PC-9 (cell line): ENCODE measurements around the gene SMTNL1. TPM values are rescaled to one million over a fixed set of nuclear protein-coding genes. Genes with fewer than 3 reads are reported as not detected.

Experiments
- BruUV-seq: library from RNA; stranded (reverse); fragments of 400-500 nt; replicated peaks from 2 replicates; lab custom pipeline; 2021; lab: Mats Ljungman, UMichigan
- CTCF ChIA-PET: fragments of 300-600 bp; sonication (Branson Sonifier 250); formaldehyde crosslinking; loops from one replicate; lab custom pipeline; 2022; ENCODE audit warnings: antibody characterized with exemption; lab: Charles Lee
- POLR2A ChIA-PET: fragments of 300-600 bp; sonication (Branson Sonifier 250); formaldehyde crosslinking; loops from one replicate; lab custom pipeline; 2022; ENCODE audit warnings: antibody characterized with exemption; ENCODE audit not compliant: unreplicated experiment; lab: Charles Lee
- DNase-seq, 2 experiments: peaks; one replicate each; pipeline versions ENCODE4 v3.0.0 to v3.0.0-alpha.2; 2015 to 2022; ENCODE audit warnings: mixed read lengths in 1 of 2
- H2AFZ ChIP-seq: fragments of 200-600 bp; sonication (generic); 2 replicates; pipeline ENCODE4 v1.8.1; 2017; ENCODE audit warnings: antibody characterized with exemption
- H3F3A ChIP-seq: fragments of 200-600 bp; sonication (generic); 2 replicates; pipeline ENCODE4 v1.8.1; 2017; ENCODE audit warnings: antibody characterized with exemption, mild to moderate bottlenecking, low read depth; ENCODE audit not compliant: insufficient read depth
- H3K27ac ChIP-seq: fragments of 200-600 bp; sonication (generic); 2 replicates; pipeline ENCODE4 v1.6.1; 2016; ENCODE audit warnings: mixed run types
- H3K27me3 ChIP-seq: fragments of 200-600 bp; sonication (generic); 2 replicates; pipeline ENCODE4 v1.6.1; 2016; ENCODE audit warnings: low read depth, mixed run types; ENCODE audit not compliant: insufficient read depth
- H3K36me3 ChIP-seq: fragments of 200-600 bp; sonication (generic); 2 replicates; pipeline ENCODE4 v1.6.1; 2016; ENCODE audit warnings: low read depth, mixed run types
- H3K4me1 ChIP-seq: fragments of 200-600 bp; sonication (generic); replicated peaks from 2 replicates; pipeline ENCODE4 v1.6.1; 2016; ENCODE audit warnings: mixed run types; ENCODE audit not compliant: insufficient read depth
- H3K4me2 ChIP-seq: fragments of 200-600 bp; sonication (generic); 2 replicates; pipeline ENCODE4 v1.6.1; 2017; ENCODE audit warnings: mixed run types
- H3K4me3 ChIP-seq: fragments of 200-600 bp; sonication (generic); 2 replicates; pipeline ENCODE4 v1.6.1; 2016; ENCODE audit warnings: mixed run types
- H3K79me2 ChIP-seq: fragments of 200-600 bp; sonication (generic); 2 replicates; pipeline ENCODE4 v1.6.1; 2017; ENCODE audit warnings: low read depth, mixed run types
- H3K9me2 ChIP-seq: fragments of 200-600 bp; sonication (generic); 2 replicates; pipeline ENCODE4 v1.8.1; 2017; ENCODE audit warnings: mild to moderate bottlenecking; ENCODE audit not compliant: insufficient read depth
- H3K9me3 ChIP-seq: fragments of 200-600 bp; sonication (generic); 2 replicates; pipeline ENCODE4 v1.8.1; 2016; ENCODE audit warnings: low read depth; ENCODE audit not compliant: insufficient read depth
- H4K20me1 ChIP-seq: fragments of 200-600 bp; sonication (generic); 2 replicates; pipeline ENCODE4 v1.8.1; 2017; ENCODE audit not compliant: insufficient read depth
- EZH2 ChIP-seq: fragments of 200-600 bp; sonication (generic); IDR thresholded peaks from 2 replicates; pipeline ENCODE4 v1.8.0; 2017; ENCODE audit warnings: antibody characterized with exemption, low read depth
- intact Hi-C: fragments of 100-400 bp; cut with micrococcal nuclease; formaldehyde crosslinking; loops from one replicate; pipeline ENCODE4 v1.10.0; 2022; ENCODE audit not compliant: unreplicated experiment
- total RNA-seq: library from RNA; stranded (reverse); gene quantifications from 2 replicates; pipeline ENCODE4 v1.2.3, GENCODE V29; 2021
- TF ChIP-seq, protein P1 (sequence below): fragments of 200-600 bp; sonication (generic); conservative IDR thresholded peaks from 2 replicates; pipeline ENCODE4 v1.6.1; 2017; ENCODE audit warnings: mixed run types, antibody characterized with exemption, mild to moderate bottlenecking, moderate library complexity

SMTNL1 gene
- total RNA-seq, 1 experiment from 2014 or later = not detected

GRCh38 chr11:57551941-57552340, 14.5 kb downstream of the SMTNL1 start:
- Histone ChIP-seq H3K4me1 (no peaks in the 10 kb centered on the region), H3K79me2 (no peaks in the 10 kb centered on the region), H3K4me2 (no peak overlapping the region), H3K36me3 (no peaks in the 10 kb centered on the region), H3K4me3 (no peak overlapping the region), H3K27me3 (no peaks in the 10 kb centered on the region), H3F3A (no peaks in the 10 kb centered on the region), H3K27ac (no peak overlapping the region), H2AFZ (no peak overlapping the region), H4K20me1 (no peaks in the 10 kb centered on the region), H3K9me3 (no peaks in the 10 kb centered on the region), H3K9me2 (no peaks in the 10 kb centered on the region)
- intact Hi-C loops = no loop called here
- BruUV-seq = TSS peak; percentile 11
- ChIA-PET POLR2A (no interaction called here), CTCF (no interaction called here)
- TF ChIP-seq, protein P1, sequence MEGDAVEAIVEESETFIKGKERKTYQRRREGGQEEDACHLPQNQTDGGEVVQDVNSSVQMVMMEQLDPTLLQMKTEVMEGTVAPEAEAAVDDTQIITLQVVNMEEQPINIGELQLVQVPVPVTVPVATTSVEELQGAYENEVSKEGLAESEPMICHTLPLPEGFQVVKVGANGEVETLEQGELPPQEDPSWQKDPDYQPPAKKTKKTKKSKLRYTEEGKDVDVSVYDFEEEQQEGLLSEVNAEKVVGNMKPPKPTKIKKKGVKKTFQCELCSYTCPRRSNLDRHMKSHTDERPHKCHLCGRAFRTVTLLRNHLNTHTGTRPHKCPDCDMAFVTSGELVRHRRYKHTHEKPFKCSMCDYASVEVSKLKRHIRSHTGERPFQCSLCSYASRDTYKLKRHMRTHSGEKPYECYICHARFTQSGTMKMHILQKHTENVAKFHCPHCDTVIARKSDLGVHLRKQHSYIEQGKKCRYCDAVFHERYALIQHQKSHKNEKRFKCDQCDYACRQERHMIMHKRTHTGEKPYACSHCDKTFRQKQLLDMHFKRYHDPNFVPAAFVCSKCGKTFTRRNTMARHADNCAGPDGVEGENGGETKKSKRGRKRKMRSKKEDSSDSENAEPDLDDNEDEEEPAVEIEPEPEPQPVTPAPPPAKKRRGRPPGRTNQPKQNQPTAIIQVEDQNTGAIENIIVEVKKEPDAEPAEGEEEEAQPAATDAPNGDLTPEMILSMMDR = no peak
- DNase-seq = no peak

DNA sequence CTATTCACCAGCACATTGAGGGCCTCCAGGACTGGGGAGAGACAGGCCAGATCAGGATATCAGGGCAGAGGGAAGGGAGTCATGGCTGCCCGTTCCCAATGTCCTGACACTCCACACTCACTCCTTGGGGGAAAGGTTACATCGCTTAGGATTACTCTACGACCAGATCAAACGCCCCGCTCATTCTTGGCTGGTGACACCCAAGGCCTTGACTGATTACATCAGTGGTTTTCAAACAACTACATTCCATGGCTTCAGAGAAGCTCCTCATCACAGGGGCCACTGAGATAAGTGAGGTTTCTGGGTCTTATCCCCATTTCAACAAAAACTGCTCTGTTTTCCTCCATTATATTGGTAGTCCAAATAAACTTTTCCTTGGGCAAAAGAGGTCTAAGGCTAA, 15.1 kb downstream of the SMTNL1 start:
- no peaks in the 10 kb centered on the region for H3K79me2 ChIP-seq
- no peak overlapping the region for H2AFZ ChIP-seq
- BruUV-seq = no TSS peak
- no peak overlapping the region for H3K27ac ChIP-seq
- no peaks in the 10 kb centered on the region for H3K27me3 ChIP-seq
- TF ChIP-seq EZH2 = no peak
- TF ChIP-seq, protein P1 = no peak
- H3K9me2 ChIP-seq = no peaks in the 10 kb centered on the region
- H3K9me3 ChIP-seq = no peaks in the 10 kb centered on the region
- no peaks in the 10 kb centered on the region for H3K4me1 ChIP-seq
- no peak for DNase-seq
- no peaks in the 10 kb centered on the region for H3K36me3 ChIP-seq
- no peaks in the 10 kb centered on the region for H3F3A ChIP-seq
- POLR2A ChIA-PET = no interaction called here
- no peaks in the 10 kb centered on the region for H4K20me1 ChIP-seq
- CTCF ChIA-PET = no interaction called here
- intact Hi-C loops = no loop called here
- no peak overlapping the region for H3K4me2 ChIP-seq
- H3K4me3 ChIP-seq = no peak overlapping the region

- no peak for DNase-seq
- Histone ChIP-seq H3K79me2 (no peaks in the 10 kb centered on the region), H4K20me1 (no peaks in the 10 kb centered on the region), H3K4me2 (no peak overlapping the region), H3K9me2 (no peaks in the 10 kb centered on the region; the same call in 1 of the 2 replicates), H3K4me1 (peaks cover 8% of the 10 kb centered on the region; the same call in 1 of the 2 replicates), H3K36me3 (no peaks in the 10 kb centered on the region), H3K27ac (no peak overlapping the region), H3K9me3 (no peaks in the 10 kb centered on the region), H3F3A (no peaks in the 10 kb centered on the region), H3K4me3 (no peak overlapping the region), H3K27me3 (no peaks in the 10 kb centered on the region), H2AFZ (no peak overlapping the region)
- POLR2A ChIA-PET = no interaction called here
- CTCF ChIA-PET = no interaction called here
- no TSS peak for BruUV-seq
- intact Hi-C loops = no loop called here
- TF ChIP-seq, protein P1 = no peak
- TF ChIP-seq EZH2 = no peak
Observed at GRCh38 chr11:57555393-57555792, 18.0 kb downstream of the SMTNL1 start.
